ENCODE measurements around the gene ZNF423.

Gene ZNF423

DNA sequence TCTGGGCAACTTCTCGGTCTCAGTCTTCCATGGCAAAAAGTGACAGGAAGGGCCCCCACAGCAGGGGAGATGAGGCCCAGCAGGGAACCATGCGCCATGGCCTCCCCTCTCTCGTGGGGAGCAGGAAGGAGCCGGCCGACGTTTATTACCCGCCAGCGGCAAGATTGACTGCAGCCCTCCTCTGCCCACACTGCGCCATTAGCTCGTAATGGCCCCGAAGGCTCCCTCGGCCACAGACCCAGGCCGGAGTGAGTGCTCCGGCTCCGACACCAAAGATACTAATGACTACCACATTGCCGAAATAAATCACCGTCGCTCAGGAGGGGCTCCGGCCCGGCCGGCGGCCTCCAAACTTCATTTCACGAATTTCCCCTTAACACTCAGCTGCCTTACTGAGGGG is 255.4 kb downstream of the ZNF423 start:
- no peak for TF ChIP-seq FOXP2 (optimal IDR thresholded peaks at IDR 0.05; ENCODE audit: borderline replicate concordance, extremely low read depth, extremely low read length, insufficient read depth)

DNA sequence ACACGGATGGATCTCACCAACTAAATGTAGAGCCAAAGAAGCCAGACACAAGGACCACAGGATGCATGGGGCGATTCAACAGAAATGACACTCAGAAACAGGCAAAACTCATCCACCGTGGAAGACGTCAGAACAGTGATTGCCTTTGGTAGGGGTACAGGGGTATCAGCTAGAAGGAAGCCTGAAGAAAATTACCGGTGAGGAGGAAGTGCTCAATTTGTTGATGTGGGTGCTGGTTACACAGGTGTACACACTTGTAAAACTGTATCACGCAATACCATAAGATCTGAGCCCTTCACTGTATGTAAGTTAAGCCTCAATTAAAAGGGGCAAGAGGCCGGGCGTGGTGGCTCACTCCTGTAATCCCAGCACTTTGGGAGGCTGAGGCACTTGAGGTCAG is 256.2 kb downstream of the ZNF423 start:
- TF ChIP-seq SIN3A (IDR thresholded peaks at IDR 0.05; ENCODE audit: borderline replicate concordance, insufficient read depth, low read length) = no peak
- no peak for TF ChIP-seq FOXP2 (optimal IDR thresholded peaks at IDR 0.05; ENCODE audit: borderline replicate concordance, extremely low read depth, extremely low read length, insufficient read depth)
- TF ChIP-seq, protein P1, sequence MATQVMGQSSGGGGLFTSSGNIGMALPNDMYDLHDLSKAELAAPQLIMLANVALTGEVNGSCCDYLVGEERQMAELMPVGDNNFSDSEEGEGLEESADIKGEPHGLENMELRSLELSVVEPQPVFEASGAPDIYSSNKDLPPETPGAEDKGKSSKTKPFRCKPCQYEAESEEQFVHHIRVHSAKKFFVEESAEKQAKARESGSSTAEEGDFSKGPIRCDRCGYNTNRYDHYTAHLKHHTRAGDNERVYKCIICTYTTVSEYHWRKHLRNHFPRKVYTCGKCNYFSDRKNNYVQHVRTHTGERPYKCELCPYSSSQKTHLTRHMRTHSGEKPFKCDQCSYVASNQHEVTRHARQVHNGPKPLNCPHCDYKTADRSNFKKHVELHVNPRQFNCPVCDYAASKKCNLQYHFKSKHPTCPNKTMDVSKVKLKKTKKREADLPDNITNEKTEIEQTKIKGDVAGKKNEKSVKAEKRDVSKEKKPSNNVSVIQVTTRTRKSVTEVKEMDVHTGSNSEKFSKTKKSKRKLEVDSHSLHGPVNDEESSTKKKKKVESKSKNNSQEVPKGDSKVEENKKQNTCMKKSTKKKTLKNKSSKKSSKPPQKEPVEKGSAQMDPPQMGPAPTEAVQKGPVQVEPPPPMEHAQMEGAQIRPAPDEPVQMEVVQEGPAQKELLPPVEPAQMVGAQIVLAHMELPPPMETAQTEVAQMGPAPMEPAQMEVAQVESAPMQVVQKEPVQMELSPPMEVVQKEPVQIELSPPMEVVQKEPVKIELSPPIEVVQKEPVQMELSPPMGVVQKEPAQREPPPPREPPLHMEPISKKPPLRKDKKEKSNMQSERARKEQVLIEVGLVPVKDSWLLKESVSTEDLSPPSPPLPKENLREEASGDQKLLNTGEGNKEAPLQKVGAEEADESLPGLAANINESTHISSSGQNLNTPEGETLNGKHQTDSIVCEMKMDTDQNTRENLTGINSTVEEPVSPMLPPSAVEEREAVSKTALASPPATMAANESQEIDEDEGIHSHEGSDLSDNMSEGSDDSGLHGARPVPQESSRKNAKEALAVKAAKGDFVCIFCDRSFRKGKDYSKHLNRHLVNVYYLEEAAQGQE (IDR thresholded peaks at IDR 0.05; ENCODE audit: insufficient read depth in 1 of 2, low read depth in 2 of 2, low read length in 2 of 2) = no peak
- no peak for TF ChIP-seq POLR2AphosphoS5 (IDR thresholded peaks at IDR 0.05; ENCODE audit: low read depth, low read length)

DNA sequence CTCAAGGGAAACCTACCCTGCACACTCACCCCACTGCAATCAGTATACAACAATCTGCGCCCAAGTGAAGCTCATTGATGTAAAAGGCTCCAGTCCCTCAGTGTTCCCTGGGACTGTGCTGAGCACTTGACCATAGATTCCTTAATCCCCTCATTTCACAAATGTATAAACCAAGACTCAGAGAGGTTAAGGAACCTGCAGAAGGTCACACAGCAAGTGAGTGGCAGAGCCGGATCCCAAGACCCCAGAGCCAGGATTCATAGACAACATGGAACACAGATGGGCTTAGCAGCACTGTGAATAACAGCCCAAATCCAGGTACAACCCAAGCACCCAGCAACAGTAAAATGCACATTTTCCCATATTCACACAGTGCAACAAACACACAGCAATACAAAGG is 256.6 kb downstream of the ZNF423 start:
- TF ChIP-seq, protein P1 (IDR thresholded peaks at IDR 0.05; ENCODE audit: insufficient read depth in 1 of 2, low read depth in 2 of 2, low read length in 2 of 2) = no peak
- TF ChIP-seq POLR2AphosphoS5 (IDR thresholded peaks at IDR 0.05; ENCODE audit: low read depth, low read length) (no peak), SIN3A (IDR thresholded peaks at IDR 0.05; ENCODE audit: borderline replicate concordance, insufficient read depth, low read length) (no peak), FOXP2 (optimal IDR thresholded peaks at IDR 0.05; ENCODE audit: borderline replicate concordance, extremely low read depth, extremely low read length, insufficient read depth) (no peak), TAF1 (IDR thresholded peaks at IDR 0.05; ENCODE audit: borderline replicate concordance, insufficient read depth, low read length) (no peak)

DNA sequence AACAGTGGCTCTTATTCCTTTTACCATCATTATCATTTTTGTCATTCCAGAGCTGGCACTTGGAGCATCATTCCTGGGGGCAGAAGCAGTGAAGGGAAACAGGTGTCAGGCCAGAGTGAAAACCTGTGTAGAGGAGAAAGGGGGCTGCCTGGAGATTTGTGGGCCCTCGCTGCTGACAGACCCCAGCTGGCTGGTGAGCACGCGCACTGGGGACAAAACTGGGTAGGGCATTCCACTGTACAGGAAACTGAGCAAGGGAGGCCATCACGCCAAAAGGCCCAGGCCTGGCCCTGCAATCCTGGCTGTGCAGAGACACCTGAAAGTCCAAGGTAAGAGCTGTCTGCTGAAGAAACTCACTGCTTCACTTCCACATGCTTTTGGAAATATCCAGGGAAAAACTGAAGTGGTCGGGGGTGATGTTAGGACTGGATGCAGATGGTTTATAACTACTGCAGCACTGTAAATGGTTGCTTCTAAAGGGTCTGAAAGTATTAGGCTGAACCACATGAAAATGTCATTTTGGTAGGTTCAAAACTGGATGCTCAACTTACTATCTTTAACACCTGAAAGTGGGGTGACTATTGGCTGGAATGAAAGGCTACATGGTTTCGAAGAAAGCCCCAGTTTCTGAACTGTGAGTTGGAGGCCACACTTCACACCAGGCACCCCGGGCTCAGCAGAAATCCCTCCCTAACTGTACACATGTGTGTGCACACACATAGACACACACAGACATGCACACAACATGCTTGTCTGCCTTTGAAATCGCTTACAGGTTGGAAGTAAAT is 257.3 kb downstream of the ZNF423 start:
- TF ChIP-seq SIN3A (IDR thresholded peaks at IDR 0.05; ENCODE audit: borderline replicate concordance, insufficient read depth, low read length) (no peak), POLR2AphosphoS5 (IDR thresholded peaks at IDR 0.05; ENCODE audit: low read depth, low read length) (no peak), TAF1 (IDR thresholded peaks at IDR 0.05; ENCODE audit: borderline replicate concordance, insufficient read depth, low read length) (no peak), FOXP2 (optimal IDR thresholded peaks at IDR 0.05; ENCODE audit: borderline replicate concordance, extremely low read depth, extremely low read length, insufficient read depth) (no peak)
- TF ChIP-seq, protein P1 (IDR thresholded peaks at IDR 0.05; ENCODE audit: insufficient read depth in 1 of 2, low read depth in 2 of 2, low read length in 2 of 2) = no peak

DNA sequence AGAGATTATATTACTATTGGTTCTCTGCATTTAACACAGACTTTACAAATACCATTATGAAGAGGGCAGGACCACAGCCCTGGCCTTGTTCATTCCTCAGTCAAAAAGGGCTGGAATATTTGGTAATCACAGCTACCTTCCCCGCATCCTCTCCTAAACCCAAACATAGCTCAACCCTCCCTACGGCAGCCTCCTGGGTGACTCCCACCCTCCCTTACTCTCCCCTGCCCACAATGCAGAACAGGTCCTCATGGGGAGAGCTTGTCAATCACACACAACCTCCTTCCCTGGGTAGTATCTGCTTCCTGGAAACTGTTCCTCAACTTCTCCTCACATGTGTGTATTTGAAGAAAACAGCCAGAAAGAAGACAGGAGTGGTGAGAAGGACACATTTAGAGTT is 258.1 kb downstream of the ZNF423 start:
- TF ChIP-seq, protein P1 (IDR thresholded peaks at IDR 0.05; ENCODE audit: insufficient read depth in 1 of 2, low read depth in 2 of 2, low read length in 2 of 2) = no peak
- TF ChIP-seq FOXP2 (optimal IDR thresholded peaks at IDR 0.05; ENCODE audit: borderline replicate concordance, extremely low read depth, extremely low read length, insufficient read depth) (no peak), POLR2AphosphoS5 (IDR thresholded peaks at IDR 0.05; ENCODE audit: low read depth, low read length) (no peak), TAF1 (IDR thresholded peaks at IDR 0.05; ENCODE audit: borderline replicate concordance, insufficient read depth, low read length) (no peak), SIN3A (IDR thresholded peaks at IDR 0.05; ENCODE audit: borderline replicate concordance, insufficient read depth, low read length) (no peak)

Measured in PFSK-1 (cell line).